Adrenal gland (tissue), 5 donors: Measurements from ENCODE around the gene ABCA1.
A peak's percentile ranks its signal among the peaks of the same experiment; 100 is the strongest.

Source experiments
- CTCF ChIP-seq, 6 experiments: fragments of 450-650 bp in 4 of 6; fragments of 200-600 bp in 2 of 6; sonication (generic) in 1 of 6; IDR thresholded peaks; 1 replicate in 5 of 6; 2 replicates in 1 of 6; pipeline versions ENCODE4 v1.5.1 to v1.8.0; 2016 to 2021; ENCODE audit warnings: antibody characterized with exemption in 6 of 6, mild to moderate bottlenecking in 2 of 6, moderate library complexity in 1 of 6
- POLR2A ChIP-seq, 2 donors: fragments of 450-650 bp; IDR thresholded peaks; one replicate each; pipeline ENCODE4 v1.6.1; 2017; ENCODE audit warnings: antibody characterized with exemption in 2 of 2, mild to moderate bottlenecking in 2 of 2, moderate library complexity in 1 of 2
- donor health status: DM: no; HTN: no; CAD: no.

DNA sequence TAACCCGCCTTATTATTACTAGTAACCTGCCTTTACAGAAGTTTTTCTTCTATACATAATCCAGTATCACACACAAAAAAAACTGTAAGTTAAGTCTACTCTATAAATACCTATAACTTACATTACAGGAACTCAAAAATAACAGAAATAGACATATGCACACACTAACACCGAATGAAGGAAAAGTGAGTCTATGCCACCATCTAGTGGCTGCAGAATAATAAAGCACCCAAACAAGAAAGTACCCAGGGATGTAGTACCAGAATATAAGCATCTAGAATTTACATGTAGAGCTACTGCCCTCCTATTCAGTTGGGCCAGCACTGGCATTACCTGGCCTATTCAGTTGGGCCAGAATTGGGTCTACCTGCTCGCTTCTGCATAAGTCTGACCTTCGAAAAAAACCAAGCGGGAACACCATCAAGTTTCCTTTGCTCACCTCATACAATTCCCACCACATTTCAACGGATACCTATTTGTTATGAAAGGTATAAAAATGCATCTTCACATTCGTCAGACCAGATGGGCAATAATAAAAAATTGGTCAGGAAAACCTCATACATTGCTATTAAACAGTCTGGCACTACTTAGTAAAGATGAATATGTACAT lies 184.5 kb downstream of the ABCA1 start:
- TF ChIP-seq CTCF (IDR thresholded peaks at IDR 0.05) (peak; percentile 58 to 89 (median 76)), POLR2A (IDR thresholded peaks at IDR 0.05) (no peak)
